Measurements from ENCODE around the gene PPCS.

PPCS gene

GRCh38 chr1:42456010-42456753 lies at the start of gene PPCS, which contains the start of gene ZMYND12:
Gene PPCS (plus strand): TSS chr1:42456543. CDS start chr1:42456566, 23 bp downstream.
Gene ZMYND12 (minus strand): TSS chr1:42456022. CDS start chr1:42455997, 25 bp downstream.
- DNase-seq = peak; percentile 95

GRCh38 chr1:42414551-42415496 lies 41.5 kb upstream of the PPCS start:
- no peak for DNase-seq

GRCh38 chr1:42417166-42417565 lies 39.2 kb upstream of the PPCS start:
- DNase-seq = no peak

- no peak for DNase-seq
Measured at GRCh38 chr1:42418516-42418915, 37.8 kb upstream of the PPCS start.

GRCh38 chr1:42419126-42419821 lies 37.1 kb upstream of the PPCS start:
- DNase-seq = no peak

GRCh38 chr1:42420121-42420520 lies 36.2 kb upstream of the PPCS start:
- DNase-seq = no peak

- DNase-seq = no peak
Measured at GRCh38 chr1:42420911-42421585, 35.3 kb upstream of the PPCS start.

- DNase-seq = no peak
Measured at GRCh38 chr1:42422737-42423136, 33.6 kb upstream of the PPCS start.

- DNase-seq = no peak
Measured at GRCh38 chr1:42423681-42424080, 32.7 kb upstream of the PPCS start.

- no peak for DNase-seq
Measured at GRCh38 chr1:42424201-42424600, 32.1 kb upstream of the PPCS start.

- DNase-seq = no peak
Measured at GRCh38 chr1:42427240-42427639, 29.1 kb upstream of the PPCS start.

- DNase-seq = no peak
Measured at GRCh38 chr1:42429603-42430002, 26.7 kb upstream of the PPCS start.

GRCh38 chr1:42430286-42431135 lies 25.8 kb upstream of the PPCS start:
- no peak for DNase-seq

GRCh38 chr1:42431514-42431913 lies 24.8 kb upstream of the PPCS start:
- DNase-seq = no peak

GRCh38 chr1:42432714-42433113 lies 23.6 kb upstream of the PPCS start:
- no peak for DNase-seq

- DNase-seq = no peak
Measured at GRCh38 chr1:42433369-42433768, 23.0 kb upstream of the PPCS start.

GRCh38 chr1:42434340-42434739 lies 22.0 kb upstream of the PPCS start:
- no peak for DNase-seq

- DNase-seq = no peak
Measured at GRCh38 chr1:42439940-42440339, 16.4 kb upstream of the PPCS start.

GRCh38 chr1:42442662-42443061 lies 13.7 kb upstream of the PPCS start:
- no peak for DNase-seq

- no peak for DNase-seq
Measured at GRCh38 chr1:42449256-42449655, 7.1 kb upstream of the PPCS start.

- no peak for DNase-seq
Measured at GRCh38 chr1:42450061-42450460, 6.3 kb upstream of the PPCS start.

- no peak for DNase-seq
Measured at GRCh38 chr1:42453386-42453785, 3.0 kb upstream of the PPCS start.

All from activated naive CD4-positive, alpha-beta T cell treated with anti-CD3 and anti-CD28 coated beads, Interleukin-2, amount 50 U/mL, for 16 hours (primary cell).